SU-DHL-6 (cell line): ENCODE results near the gene KLHL29.

Source experiments
- EZH2phosphoT487 ChIP-seq: fragments of 200-600 bp; sonication (generic), shearing (Covaris generic); conservative IDR thresholded peaks from 2 replicates; pipeline ENCODE4 v1.6.1; 2018; ENCODE audit warnings: mild to moderate bottlenecking, antibody characterized with exemption, low read length, moderate library complexity, mixed read lengths
- TF ChIP-seq, protein P1 (sequence below): fragments of 200-600 bp; sonication (generic); IDR thresholded peaks from one replicate; pipeline ENCODE4 v1.5.1; 2017; ENCODE audit warnings: antibody characterized with exemption, mild to moderate bottlenecking, low read length, moderate library complexity; ENCODE audit not compliant: insufficient read depth, poor library complexity, severe bottlenecking

DNA sequence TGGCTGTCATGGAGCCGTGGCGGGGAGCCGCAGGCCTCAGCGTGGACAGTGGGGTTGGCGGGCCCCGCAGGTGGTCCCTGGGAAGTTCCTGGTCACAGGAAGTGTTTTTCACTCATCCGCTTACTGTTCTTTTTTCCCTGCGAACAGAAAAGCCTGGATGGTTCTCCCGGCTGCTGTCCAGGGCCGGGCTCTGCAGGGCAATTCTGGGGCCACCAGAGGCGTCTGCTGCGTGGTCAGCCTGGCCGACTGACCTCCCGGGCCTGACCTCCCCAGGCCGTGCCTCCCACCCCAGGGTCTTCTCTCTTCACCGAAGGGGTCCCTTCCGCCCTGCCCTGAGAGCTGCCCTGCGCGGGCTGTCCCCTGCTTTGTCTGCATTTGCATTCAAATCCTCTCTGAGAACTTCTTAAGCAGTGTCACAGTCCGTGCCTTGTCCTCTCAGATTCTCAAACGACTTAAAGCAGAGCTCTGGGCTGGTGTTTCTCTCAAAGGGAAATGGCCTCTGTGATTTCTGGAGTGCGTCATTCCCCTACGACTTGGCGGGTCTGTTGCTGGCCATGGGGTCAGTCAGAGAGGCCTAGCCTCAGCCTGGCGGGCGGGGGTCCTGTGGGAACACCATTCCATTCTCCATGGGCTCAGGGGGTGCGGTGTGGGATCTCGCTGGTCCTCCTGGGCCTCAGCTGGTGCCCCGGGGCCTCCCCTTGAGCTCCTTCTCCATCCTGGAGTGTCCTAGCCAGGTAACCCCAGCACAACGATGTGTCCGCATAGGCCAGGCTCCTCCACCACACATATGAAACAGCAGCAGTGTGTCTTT lies 38.3 kb downstream of the KLHL29 start:
- TF ChIP-seq, protein P1, sequence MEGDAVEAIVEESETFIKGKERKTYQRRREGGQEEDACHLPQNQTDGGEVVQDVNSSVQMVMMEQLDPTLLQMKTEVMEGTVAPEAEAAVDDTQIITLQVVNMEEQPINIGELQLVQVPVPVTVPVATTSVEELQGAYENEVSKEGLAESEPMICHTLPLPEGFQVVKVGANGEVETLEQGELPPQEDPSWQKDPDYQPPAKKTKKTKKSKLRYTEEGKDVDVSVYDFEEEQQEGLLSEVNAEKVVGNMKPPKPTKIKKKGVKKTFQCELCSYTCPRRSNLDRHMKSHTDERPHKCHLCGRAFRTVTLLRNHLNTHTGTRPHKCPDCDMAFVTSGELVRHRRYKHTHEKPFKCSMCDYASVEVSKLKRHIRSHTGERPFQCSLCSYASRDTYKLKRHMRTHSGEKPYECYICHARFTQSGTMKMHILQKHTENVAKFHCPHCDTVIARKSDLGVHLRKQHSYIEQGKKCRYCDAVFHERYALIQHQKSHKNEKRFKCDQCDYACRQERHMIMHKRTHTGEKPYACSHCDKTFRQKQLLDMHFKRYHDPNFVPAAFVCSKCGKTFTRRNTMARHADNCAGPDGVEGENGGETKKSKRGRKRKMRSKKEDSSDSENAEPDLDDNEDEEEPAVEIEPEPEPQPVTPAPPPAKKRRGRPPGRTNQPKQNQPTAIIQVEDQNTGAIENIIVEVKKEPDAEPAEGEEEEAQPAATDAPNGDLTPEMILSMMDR: no peak
- no peak for TF ChIP-seq EZH2phosphoT487
